Transverse colon (tissue), 3 donors: ENCODE results near the gene CAPN12.

Experiments used
- EP300 ChIP-seq: sonication (generic); formaldehyde crosslinking; IDR thresholded peaks from one replicate; pipeline ENCODE4 v1.6.1; 2017; ENCODE audit warnings: antibody characterized with exemption, low read depth
- TF ChIP-seq, protein P1 (sequence below), 5 experiments: fragments of 200-600 bp in 3 of 5; fragments of 450-650 bp in 2 of 5; sonication (generic) in 3 of 5; IDR thresholded peaks; 1 replicate in 2 of 5; 2 replicates in 3 of 5; pipeline ENCODE4 v1.5.1; 2016 to 2017; ENCODE audit warnings: antibody characterized with exemption in 5 of 5, inconsistent platforms in 3 of 5, mild to moderate bottlenecking in 2 of 5, moderate library complexity in 1 of 5

DNA sequence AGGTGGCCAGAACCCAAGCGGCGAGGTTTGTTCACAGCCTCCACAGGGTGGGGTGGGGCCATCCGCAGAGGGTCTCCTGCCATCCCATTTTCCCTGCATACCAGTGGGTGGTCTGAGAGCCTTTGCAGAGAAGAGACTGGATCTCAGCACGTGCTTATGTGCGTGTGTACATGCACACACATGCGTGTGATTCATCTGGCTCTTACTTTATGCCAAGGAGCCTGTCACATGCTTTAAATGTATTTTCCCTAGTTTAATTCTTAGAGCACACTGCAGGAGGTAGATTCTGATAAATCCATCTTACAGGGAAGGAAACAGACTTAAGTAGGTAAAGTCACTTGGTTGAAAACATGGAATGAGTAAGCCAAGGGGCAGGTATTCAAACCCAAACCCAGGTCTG lies 47.1 kb downstream of the CAPN12 start:
- TF ChIP-seq, protein P1, sequence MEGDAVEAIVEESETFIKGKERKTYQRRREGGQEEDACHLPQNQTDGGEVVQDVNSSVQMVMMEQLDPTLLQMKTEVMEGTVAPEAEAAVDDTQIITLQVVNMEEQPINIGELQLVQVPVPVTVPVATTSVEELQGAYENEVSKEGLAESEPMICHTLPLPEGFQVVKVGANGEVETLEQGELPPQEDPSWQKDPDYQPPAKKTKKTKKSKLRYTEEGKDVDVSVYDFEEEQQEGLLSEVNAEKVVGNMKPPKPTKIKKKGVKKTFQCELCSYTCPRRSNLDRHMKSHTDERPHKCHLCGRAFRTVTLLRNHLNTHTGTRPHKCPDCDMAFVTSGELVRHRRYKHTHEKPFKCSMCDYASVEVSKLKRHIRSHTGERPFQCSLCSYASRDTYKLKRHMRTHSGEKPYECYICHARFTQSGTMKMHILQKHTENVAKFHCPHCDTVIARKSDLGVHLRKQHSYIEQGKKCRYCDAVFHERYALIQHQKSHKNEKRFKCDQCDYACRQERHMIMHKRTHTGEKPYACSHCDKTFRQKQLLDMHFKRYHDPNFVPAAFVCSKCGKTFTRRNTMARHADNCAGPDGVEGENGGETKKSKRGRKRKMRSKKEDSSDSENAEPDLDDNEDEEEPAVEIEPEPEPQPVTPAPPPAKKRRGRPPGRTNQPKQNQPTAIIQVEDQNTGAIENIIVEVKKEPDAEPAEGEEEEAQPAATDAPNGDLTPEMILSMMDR (IDR thresholded peaks at IDR 0.05), result no peak
- no peak for TF ChIP-seq EP300
